Thyroid gland (tissue), 4 donors: ENCODE measurements around the gene TMC3. TPM values are rescaled to one million over a fixed set of nuclear protein-coding genes. Genes with fewer than 3 reads are reported as not detected.

Source experiments
- DNase-seq, 2 donors: peaks; one replicate each; pipeline ENCODE4 v3.0.0-alpha.2; 2019
- H3K27ac ChIP-seq, 3 donors: fragments of 200-600 bp; sonication (generic); 1 replicate in 2 of 3; 2 replicates in 1 of 3; pipeline ENCODE4 v1.5.1; 2016 to 2019; ENCODE audit warnings: mild to moderate bottlenecking in 1 of 3, moderate library complexity in 1 of 3
- H3K27me3 ChIP-seq: fragments of 200-600 bp; sonication (generic); one replicate; pipeline ENCODE4 v1.5.1; 2019
- H3K36me3 ChIP-seq, 2 donors: fragments of 200-600 bp; sonication (generic); one replicate each; pipeline ENCODE4 v1.5.1; 2016 to 2019
- H3K4me1 ChIP-seq, 2 donors: fragments of 200-600 bp; sonication (generic); one replicate each; pipeline ENCODE4 v1.5.1; 2017 to 2019
- H3K4me3 ChIP-seq, 3 donors: fragments of 200-600 bp; sonication (generic); replicated peaks in 1 of 3; 1 replicate in 2 of 3; 2 replicates in 1 of 3; pipeline ENCODE4 v1.5.1; 2016; ENCODE audit warnings: mild to moderate bottlenecking in 1 of 3
- H3K9me3 ChIP-seq: fragments of 200-600 bp; sonication (generic); one replicate; pipeline ENCODE4 v1.5.1; 2017
- CTCF ChIP-seq, 6 experiments: fragments of 200-600 bp in 3 of 6; fragments of 450-650 bp in 3 of 6; sonication (generic) in 3 of 6; IDR thresholded peaks; one replicate each; pipeline ENCODE4 v1.5.1; 2016 to 2019; ENCODE audit warnings: antibody characterized with exemption in 6 of 6, mild to moderate bottlenecking in 2 of 6, inconsistent platforms in 1 of 6, moderate library complexity in 1 of 6
- POLR2A ChIP-seq, 2 donors: fragments of 450-650 bp; IDR thresholded peaks; one replicate each; pipeline ENCODE4 v1.6.1; 2017; ENCODE audit warnings: antibody characterized with exemption in 2 of 2, mild to moderate bottlenecking in 2 of 2, moderate library complexity in 1 of 2
- WGBS, 2 donors: methylation state at CpG; one replicate each; pipeline ENCODE4 v1.1.5; 2017; 5-methylcytosine and 5-hydroxymethylcytosine counted together
- intact Hi-C: fragments of 100-400 bp; cut with DNase I; formaldehyde crosslinking; loops from one replicate; pipeline ENCODE4 v1.15.1; 2023
- total RNA-seq, 4 donors: library from RNA; depleted of rRNA; stranded (reverse); fragments of >200 nt; gene quantifications; one replicate each; pipeline ENCODE4 v1.2.3, GENCODE V29; 2016

The TMC3 gene
- total RNA-seq, 4 donors from 2014 or later, result 0.33 to 0.40 (median 0.34) TPM; not detected in 1

DNA sequence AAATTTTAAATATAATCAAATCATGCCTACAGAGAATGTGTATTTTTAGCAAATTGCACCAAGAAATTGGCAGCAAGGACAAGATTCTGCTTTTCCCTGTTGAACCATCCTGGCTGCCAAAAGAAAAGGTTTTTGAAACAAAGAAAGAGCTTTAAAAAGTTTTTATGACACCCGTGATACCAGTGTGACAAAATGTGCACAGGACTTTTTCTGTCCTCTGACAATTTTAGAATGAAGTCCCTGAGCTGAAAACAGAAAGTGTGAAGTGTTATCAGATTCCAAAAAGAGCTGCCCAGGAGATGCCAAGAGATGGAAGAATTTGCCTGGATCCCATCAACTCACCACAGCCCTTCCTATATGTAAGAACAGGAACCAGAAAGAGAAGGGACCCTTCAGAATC is 33.2 kb upstream of the TMC3 start:
- H3K27ac ChIP-seq, result no peak overlapping the region
- TF ChIP-seq POLR2A (IDR thresholded peaks at IDR 0.05), result no peak
- no peak for TF ChIP-seq CTCF (IDR thresholded peaks at IDR 0.05)
- H3K4me1 ChIP-seq, result peaks cover 4 to 7% of the 10 kb centered on the region in 2 donors
- DNase-seq, result no peak
- no peaks in the 10 kb centered on the region for H3K9me3 ChIP-seq
- H3K4me3 ChIP-seq, result no peak overlapping the region
- WGBS, 2 donors, result 53 to 83% methylated on average over 1 of the region's 1 CpG
- H3K27me3 ChIP-seq, result no peaks in the 10 kb centered on the region
- intact Hi-C loops, result loop anchor here (10.0 kb wide), 1 partner anchor 302 kb away; no protein-coding TSS in a partner anchor
- no peaks in the 10 kb centered on the region for H3K36me3 ChIP-seq

DNA sequence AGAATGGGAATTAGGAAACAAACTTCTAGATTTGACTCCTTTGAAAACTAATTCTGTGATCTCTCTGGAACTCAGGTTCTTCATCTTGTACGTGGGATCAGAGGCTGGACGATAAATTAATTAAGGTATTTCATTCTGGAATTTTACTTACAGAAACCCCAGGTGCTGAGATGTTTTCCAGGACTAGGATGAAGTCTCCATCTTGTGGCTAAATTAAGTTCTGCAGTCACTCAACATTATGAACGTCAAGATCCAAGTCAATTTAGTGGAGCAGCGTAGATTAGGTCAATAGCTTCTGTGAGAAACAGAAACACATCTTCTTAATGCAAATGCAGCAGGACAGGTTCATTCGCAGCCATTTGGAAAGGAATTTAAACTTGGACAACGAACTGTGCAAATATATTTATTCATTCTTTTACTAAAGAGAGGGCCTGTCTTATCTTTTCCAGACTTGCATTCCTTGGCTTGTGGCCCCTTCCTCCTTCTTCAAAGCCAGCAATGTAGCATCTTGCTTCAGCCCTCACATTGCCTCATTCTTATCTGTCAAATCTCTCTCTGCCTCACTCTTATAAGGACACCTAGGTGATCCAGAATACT is 26.7 kb upstream of the TMC3 start:
- no peak for DNase-seq
- H3K4me3 ChIP-seq, result no peak overlapping the region
- no peaks in the 10 kb centered on the region for H3K9me3 ChIP-seq
- intact Hi-C loops, result loop anchor here (2.0 to 10.0 kb wide), 2 partner anchors 128 to 296 kb away; no protein-coding TSS in a partner anchor
- H3K27me3 ChIP-seq, result no peaks in the 10 kb centered on the region
- H3K36me3 ChIP-seq, result no peaks in the 10 kb centered on the region
- no peaks in the 10 kb centered on the region for H3K4me1 ChIP-seq
- TF ChIP-seq CTCF (IDR thresholded peaks at IDR 0.05), result peak; percentile 55 to 90 (median 82)
- no peak for TF ChIP-seq POLR2A (IDR thresholded peaks at IDR 0.05)
- no peak overlapping the region for H3K27ac ChIP-seq
- WGBS, 2 donors, result 23 to 26% methylated on average over 6 of the region's 6 CpGs

GRCh38 chr15:81398910-81399551 is 25.0 kb upstream of the TMC3 start:
- H3K27me3 ChIP-seq, result no peaks in the 10 kb centered on the region
- intact Hi-C loops, result no loop called here
- H3K36me3 ChIP-seq, result no peaks in the 10 kb centered on the region
- TF ChIP-seq POLR2A (IDR thresholded peaks at IDR 0.05), result no peak
- no peak for TF ChIP-seq CTCF (IDR thresholded peaks at IDR 0.05)
- no peak overlapping the region for H3K27ac ChIP-seq
- no peak for DNase-seq
- WGBS, 2 donors, result 91 to 93% methylated on average over 5 of the region's 5 CpGs
- H3K9me3 ChIP-seq, result no peaks in the 10 kb centered on the region
- no peak overlapping the region for H3K4me3 ChIP-seq
- H3K4me1 ChIP-seq, result no peaks in the 10 kb centered on the region

DNA sequence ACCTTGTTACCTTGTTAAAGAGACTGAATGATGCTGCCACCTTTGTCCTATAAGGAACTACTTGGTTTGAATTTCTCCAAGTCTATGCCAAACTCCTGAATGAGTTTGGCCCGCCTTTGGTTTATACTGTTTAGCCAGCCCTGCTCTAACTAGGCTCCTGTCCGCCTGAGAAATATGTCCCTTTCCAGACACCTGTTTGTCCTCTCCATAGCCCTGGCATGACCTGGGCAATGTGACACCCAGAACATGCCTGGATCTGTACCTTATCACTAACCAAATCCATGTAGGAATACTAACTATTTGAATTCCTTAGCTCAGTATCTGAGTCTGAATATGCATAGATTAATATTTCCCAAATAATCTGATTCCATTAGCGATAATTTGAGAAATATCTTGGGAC is 24.4 kb upstream of the TMC3 start:
- no peak for DNase-seq
- no peak for TF ChIP-seq CTCF (IDR thresholded peaks at IDR 0.05)
- TF ChIP-seq POLR2A (IDR thresholded peaks at IDR 0.05), result no peak
- intact Hi-C loops, result no loop called here
- WGBS, 2 donors, result 96% methylated on average over 3 of the region's 3 CpGs
- Histone ChIP-seq H3K36me3 (no peaks in the 10 kb centered on the region), H3K9me3 (no peaks in the 10 kb centered on the region), H3K27ac (no peak overlapping the region), H3K27me3 (no peaks in the 10 kb centered on the region), H3K4me1 (no peaks in the 10 kb centered on the region), H3K4me3 (no peak overlapping the region)

GRCh38 chr15:81394603-81395002 is 20.6 kb upstream of the TMC3 start:
- TF ChIP-seq CTCF (IDR thresholded peaks at IDR 0.05) (no peak), POLR2A (IDR thresholded peaks at IDR 0.05) (no peak)
- Histone ChIP-seq H3K36me3 (no peaks in the 10 kb centered on the region), H3K4me3 (no peak overlapping the region), H3K27ac (no peak overlapping the region), H3K9me3 (no peaks in the 10 kb centered on the region), H3K27me3 (no peaks in the 10 kb centered on the region), H3K4me1 (no peaks in the 10 kb centered on the region)
- DNase-seq, result peak in 1 of 2 donors; percentile 31
- intact Hi-C loops, result no loop called here
